HepG2 (cell line): ENCODE measurements around the gene DAAM2.

Source experiments
- CTCF ChIP-seq: sonication (generic); formaldehyde crosslinking; IDR thresholded peaks from 2 replicates; pipeline ENCODE4 v1.5.0; 2020; ENCODE audit warnings: mild to moderate bottlenecking, missing genetic modification reagents, moderate library complexity
- FLYWCH1 ChIP-seq: sonication (generic); formaldehyde crosslinking; IDR thresholded peaks from 2 replicates; pipeline ENCODE4 v1.8.1; 2023; ENCODE audit warnings: mild to moderate bottlenecking, missing genetic modification reagents
- FOXM1 ChIP-seq: sonication (generic); formaldehyde crosslinking; IDR thresholded peaks from 2 replicates; pipeline ENCODE4 v1.5.0; 2020; ENCODE audit warnings: missing genetic modification reagents
- HDAC2 ChIP-seq: sonication (generic); formaldehyde crosslinking; IDR thresholded peaks from 2 replicates; pipeline ENCODE4 v1.4.0; 2020; ENCODE audit warnings: missing genetic modification reagents
- IRF1 ChIP-seq: sonication (generic); formaldehyde crosslinking; IDR thresholded peaks from 2 replicates; pipeline ENCODE4 v1.4.0; 2020; ENCODE audit warnings: low read depth, mild to moderate bottlenecking, missing genetic modification reagents
- PHF8 ChIP-seq: sonication (generic); formaldehyde crosslinking; IDR thresholded peaks from 2 replicates; pipeline ENCODE4 v1.5.0; 2020; ENCODE audit warnings: missing genetic modification reagents
- POLR2AphosphoS5 ChIP-seq: IDR thresholded peaks from 2 replicates; pipeline ENCODE4 v1.6.1; 2012; ENCODE audit warnings: low read depth, low read length
- RELA ChIP-seq: sonication (generic); formaldehyde crosslinking; IDR thresholded peaks from 2 replicates; pipeline ENCODE4 v1.4.0; 2020; ENCODE audit warnings: missing genetic modification reagents
- ZHX1 ChIP-seq: sonication (generic); formaldehyde crosslinking; IDR thresholded peaks from 2 replicates; pipeline ENCODE4 v1.8.1; 2022; ENCODE audit warnings: low read depth, mild to moderate bottlenecking, missing genetic modification reagents
- TF ChIP-seq, protein P1 (sequence below), 2 experiments: IDR thresholded peaks; 2 replicates each; pipeline ENCODE4 v1.6.1; 2011 to 2012; ENCODE audit warnings: low read length in 2 of 2, borderline replicate concordance in 1 of 2, low read depth in 1 of 2, mild to moderate bottlenecking in 1 of 2, moderate library complexity in 1 of 2

DNA sequence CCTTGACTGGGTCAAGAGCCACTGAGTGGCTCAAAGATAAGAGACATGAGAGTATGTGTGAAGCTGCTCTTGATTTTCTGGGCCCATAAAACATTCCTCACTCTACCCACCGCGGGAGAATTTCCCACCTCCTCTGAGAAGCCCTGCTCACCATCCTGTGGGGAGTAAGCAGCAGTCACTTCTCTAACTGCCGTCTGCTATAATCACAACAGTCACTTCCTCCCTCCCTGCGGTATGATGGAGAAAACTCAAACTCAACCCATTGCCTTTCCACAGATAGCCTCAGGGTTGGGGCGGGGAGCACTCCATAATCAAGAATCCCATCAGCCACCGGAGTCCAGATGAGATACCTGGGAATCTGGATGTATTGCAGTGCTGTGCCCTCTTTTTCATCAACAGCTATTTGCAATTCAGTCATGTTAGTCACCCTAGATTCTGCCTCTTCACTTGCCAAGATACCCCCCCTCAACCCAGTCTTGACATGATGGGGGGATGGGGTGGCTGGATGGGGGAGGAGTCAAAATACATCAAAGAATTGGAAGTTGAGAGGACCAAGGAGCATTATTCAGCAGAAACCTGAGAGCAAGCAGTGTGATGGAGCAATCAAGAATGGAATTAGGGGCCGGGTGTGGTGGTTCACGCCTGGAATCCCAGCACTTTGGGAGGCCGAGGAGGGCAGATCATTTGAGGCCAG, 137.0 kb downstream of the DAAM2 start:
- TF ChIP-seq ZHX1 (no peak), CTCF (CRISPR knock-in tag) (no peak), PHF8 (no peak), FOXM1 (CRISPR knock-in tag) (no peak), IRF1 (CRISPR knock-in tag) (no peak), HDAC2 (no peak), FLYWCH1 (CRISPR knock-in tag) (no peak), RELA (no peak), POLR2AphosphoS5 (no peak)
- TF ChIP-seq, protein P1, sequence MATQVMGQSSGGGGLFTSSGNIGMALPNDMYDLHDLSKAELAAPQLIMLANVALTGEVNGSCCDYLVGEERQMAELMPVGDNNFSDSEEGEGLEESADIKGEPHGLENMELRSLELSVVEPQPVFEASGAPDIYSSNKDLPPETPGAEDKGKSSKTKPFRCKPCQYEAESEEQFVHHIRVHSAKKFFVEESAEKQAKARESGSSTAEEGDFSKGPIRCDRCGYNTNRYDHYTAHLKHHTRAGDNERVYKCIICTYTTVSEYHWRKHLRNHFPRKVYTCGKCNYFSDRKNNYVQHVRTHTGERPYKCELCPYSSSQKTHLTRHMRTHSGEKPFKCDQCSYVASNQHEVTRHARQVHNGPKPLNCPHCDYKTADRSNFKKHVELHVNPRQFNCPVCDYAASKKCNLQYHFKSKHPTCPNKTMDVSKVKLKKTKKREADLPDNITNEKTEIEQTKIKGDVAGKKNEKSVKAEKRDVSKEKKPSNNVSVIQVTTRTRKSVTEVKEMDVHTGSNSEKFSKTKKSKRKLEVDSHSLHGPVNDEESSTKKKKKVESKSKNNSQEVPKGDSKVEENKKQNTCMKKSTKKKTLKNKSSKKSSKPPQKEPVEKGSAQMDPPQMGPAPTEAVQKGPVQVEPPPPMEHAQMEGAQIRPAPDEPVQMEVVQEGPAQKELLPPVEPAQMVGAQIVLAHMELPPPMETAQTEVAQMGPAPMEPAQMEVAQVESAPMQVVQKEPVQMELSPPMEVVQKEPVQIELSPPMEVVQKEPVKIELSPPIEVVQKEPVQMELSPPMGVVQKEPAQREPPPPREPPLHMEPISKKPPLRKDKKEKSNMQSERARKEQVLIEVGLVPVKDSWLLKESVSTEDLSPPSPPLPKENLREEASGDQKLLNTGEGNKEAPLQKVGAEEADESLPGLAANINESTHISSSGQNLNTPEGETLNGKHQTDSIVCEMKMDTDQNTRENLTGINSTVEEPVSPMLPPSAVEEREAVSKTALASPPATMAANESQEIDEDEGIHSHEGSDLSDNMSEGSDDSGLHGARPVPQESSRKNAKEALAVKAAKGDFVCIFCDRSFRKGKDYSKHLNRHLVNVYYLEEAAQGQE (IDR thresholded peaks at IDR 0.05; ENCODE audit: borderline replicate concordance in 1 of 2, low read depth in 1 of 2, low read length in 2 of 2) = no peak
